Activated CD8-positive, alpha-beta memory T cell treated with anti-CD3 and anti-CD28 coated beads for 1 hour (primary cell): ENCODE data around the gene SYCN.

Source experiments
- DNase-seq, 2 donors: peaks; one replicate each; pipeline ENCODE4 v3.0.0-alpha.2; 2020; ENCODE audit warnings: low read depth in 1 of 2; ENCODE audit errors: extremely low read depth in 1 of 2

SYCN gene

GRCh38 chr19:39196320-39196719 is 7.7 kb downstream of the SYCN start:
- no peak for DNase-seq

GRCh38 chr19:39195755-39196154 is 8.3 kb downstream of the SYCN start:
- no peak for DNase-seq

GRCh38 chr19:39194832-39195542 is 9.1 kb downstream of the SYCN start:
- no peak for DNase-seq

- no peak for DNase-seq
These were observed 10.3 kb downstream of the SYCN start for GRCh38 chr19:39193803-39194202.

- DNase-seq, result no peak
These were observed 11.2 kb downstream of the SYCN start for GRCh38 chr19:39192846-39193245.

- no peak for DNase-seq
These were observed 13.3 kb downstream of the SYCN start for GRCh38 chr19:39190768-39191167.

GRCh38 chr19:39188960-39189359 is 15.1 kb downstream of the SYCN start:
- DNase-seq, result no peak

- DNase-seq, result no peak
These were observed 16.5 kb downstream of the SYCN start for GRCh38 chr19:39187552-39187943.

GRCh38 chr19:39186391-39186790 is 17.7 kb downstream of the SYCN start:
- DNase-seq, result no peak

- no peak for DNase-seq
These were observed 21.0 kb downstream of the SYCN start for GRCh38 chr19:39183104-39183503.

GRCh38 chr19:39182174-39182505 is 21.9 kb downstream of the SYCN start:
- no peak for DNase-seq

GRCh38 chr19:39181500-39182173 is 22.4 kb downstream of the SYCN start:
- no peak for DNase-seq

- DNase-seq, result no peak
These were observed 23.3 kb downstream of the SYCN start for GRCh38 chr19:39180749-39181148.

GRCh38 chr19:39179754-39180153 is 24.3 kb downstream of the SYCN start:
- DNase-seq, result no peak

- no peak for DNase-seq
These were observed 25.6 kb downstream of the SYCN start for GRCh38 chr19:39178296-39179006.

- DNase-seq, result no peak
These were observed 26.3 kb downstream of the SYCN start for GRCh38 chr19:39177736-39178135.

- DNase-seq, result no peak
These were observed 26.9 kb downstream of the SYCN start for GRCh38 chr19:39177110-39177699.

- no peak for DNase-seq
These were observed 28.5 kb downstream of the SYCN start for GRCh38 chr19:39175564-39175963.

GRCh38 chr19:39174558-39175544 is 29.2 kb downstream of the SYCN start:
- no peak for DNase-seq

GRCh38 chr19:39174142-39174541 is 29.9 kb downstream of the SYCN start:
- DNase-seq, result no peak
